NCI-H748 (cell line): ENCODE data around the gene TACC2.
A peak's percentile ranks its signal among the peaks of the same experiment; 100 is the strongest.

Source experiments
- DNase-seq: peaks from one replicate; lab custom pipeline; 2025; ENCODE audit not compliant: unreplicated experiment; lab: John Stamatoyannopoulos, UW

Gene TACC2

GRCh38 chr10:122120008-122120744 lies 131.2 kb downstream of the TACC2 start:
- no peak for DNase-seq

DNA sequence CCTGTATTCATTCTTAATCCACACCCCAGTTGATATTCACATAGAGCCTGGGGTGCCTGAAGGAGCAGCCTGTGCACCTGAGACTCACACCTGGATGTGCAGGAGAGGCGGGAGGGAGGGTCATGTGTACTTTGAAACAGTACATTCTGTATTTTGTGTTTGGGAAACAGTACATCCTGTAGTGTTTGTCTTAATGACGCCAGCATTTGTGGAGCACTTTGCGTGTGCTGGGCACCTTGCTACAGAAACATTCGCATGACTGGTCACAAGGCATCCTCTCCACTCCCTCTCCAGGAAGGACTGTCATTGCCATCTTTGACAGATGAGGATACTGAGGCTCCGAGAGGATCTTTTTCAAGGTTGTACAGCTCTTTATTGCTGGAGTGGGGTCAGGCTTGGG lies 132.1 kb downstream of the TACC2 start:
- peak; percentile 36 for DNase-seq

DNA sequence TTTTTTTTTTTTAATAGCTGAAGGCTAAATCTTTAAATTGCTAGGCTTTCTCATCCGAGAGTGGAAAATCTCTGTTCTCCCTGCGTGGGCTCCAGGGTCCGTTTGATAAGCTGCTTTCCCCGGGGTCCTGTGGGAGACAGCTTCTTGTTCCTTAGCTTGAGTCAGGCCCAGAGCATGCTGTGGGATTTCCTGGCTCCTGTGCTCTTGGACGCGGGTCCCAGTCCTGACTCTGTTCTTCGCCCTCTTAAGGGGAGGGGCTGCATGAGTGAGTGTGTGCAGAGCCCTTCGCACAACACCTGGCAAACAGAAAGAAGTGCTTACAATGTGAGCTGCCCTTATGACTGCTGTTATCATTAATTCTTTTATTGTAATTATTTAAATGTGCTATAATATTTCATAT lies 133.5 kb downstream of the TACC2 start:
- DNase-seq, result no peak

DNA sequence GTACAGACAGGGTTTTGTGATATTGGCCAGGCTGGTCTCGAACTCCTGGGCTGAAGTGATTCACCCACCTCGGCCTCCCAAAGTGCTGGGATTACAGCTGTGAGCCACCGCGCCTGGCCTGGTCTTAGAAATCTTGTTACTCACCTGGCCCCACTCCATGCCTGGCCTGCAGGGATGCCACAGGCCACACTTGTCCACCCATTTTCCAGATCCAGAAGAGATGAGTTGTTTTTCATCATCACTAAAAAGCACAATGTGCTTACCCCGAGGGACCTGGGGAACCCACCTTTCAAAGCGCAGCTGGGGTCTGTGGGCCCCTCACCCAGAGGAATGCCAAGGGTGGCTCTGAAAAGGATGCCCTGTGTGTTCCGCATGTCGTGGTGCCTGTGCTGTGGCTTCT lies 134.2 kb downstream of the TACC2 start:
- no peak for DNase-seq

DNA sequence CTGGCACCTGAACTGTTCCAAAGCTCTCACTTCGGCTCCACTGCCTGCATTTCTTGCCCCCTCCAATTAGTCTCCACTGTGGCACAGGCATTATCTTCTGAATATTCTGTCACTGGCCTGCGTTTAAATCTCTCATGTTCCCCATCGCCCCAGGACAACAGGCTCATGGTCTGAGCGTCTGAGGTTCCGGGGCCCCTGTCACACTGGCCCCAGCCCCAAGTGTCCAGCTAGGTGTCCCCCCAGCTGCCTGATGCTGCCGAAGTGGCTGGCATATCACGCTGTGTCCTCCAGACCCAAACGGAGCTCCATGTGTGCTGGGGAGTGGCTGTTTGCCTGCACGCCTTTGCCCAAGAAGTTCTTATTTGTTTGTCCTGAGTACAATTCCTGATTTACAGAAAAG lies 135.4 kb downstream of the TACC2 start:
- DNase-seq, result no peak

- no peak for DNase-seq
These were observed 135.8 kb downstream of the TACC2 start for GRCh38 chr10:122124808-122125207.

DNA sequence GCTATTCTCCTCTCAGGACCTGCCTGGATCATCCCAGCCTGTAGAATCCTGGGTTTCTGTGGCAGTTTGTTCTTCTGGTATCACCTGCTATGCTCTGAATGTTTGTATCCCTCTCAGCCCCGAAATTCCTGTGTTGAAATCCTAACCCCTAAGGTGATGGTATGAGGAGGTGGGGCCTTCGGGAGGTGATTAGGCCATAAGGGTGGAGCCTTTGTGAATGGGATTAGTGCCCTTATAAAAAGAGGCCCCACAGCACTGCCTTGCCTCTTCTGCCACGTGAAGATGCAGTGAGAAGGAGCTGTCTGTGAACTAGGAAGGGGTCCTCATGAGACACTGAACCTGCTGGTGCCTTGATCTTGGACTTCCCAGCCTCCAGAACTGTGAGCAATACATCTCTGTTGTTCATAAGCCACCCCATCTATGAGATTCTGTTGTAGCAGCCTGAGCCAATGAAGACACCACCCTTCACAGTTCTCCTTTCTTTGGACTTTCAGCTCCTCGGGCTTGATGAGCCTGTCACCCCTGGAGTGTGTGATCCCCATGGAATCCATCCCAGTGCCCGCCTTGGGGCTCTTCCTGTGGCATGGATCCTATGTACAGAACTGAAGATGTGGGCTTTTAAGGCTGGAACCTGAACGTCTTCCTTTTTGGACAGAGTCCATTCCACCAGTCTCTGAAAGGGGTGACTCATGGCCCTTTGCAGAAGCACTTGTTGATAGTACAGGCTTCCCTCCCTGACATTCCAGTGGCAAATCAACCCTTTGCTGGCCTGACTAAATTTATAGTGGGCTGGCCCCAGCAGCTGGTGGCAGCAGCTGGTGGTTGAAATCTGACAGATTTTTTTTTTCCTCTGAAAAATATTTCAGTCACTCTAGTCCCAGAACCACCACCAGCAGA lies 138.0 kb downstream of the TACC2 start:
- no peak for DNase-seq

DNA sequence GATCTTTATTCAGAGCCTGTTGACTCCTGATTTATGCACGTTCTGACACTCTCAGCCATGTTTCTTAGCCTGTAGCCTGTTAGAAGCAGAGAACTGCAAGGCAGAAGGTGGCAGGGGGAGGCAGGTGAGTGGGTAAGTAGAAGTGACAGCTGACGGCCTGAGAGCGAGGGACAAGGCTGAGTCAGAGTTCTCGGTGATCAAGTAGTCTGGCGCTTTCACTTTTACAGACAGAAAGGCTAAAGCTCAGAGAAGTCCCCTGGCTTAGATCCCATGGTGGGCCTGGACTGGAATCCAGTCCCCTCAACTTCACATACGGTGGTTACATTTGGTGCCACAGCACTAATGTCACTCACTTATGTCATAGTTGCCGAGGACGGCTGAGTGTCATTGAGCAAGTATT lies 139.0 kb downstream of the TACC2 start:
- DNase-seq, result no peak

- DNase-seq, result no peak
These were observed 139.4 kb downstream of the TACC2 start for GRCh38 chr10:122128357-122128756.

- DNase-seq, result no peak
These were observed 141.6 kb downstream of the TACC2 start for GRCh38 chr10:122130474-122131110.

GRCh38 chr10:122132331-122132755 lies 143.4 kb downstream of the TACC2 start:
- DNase-seq, result no peak

DNA sequence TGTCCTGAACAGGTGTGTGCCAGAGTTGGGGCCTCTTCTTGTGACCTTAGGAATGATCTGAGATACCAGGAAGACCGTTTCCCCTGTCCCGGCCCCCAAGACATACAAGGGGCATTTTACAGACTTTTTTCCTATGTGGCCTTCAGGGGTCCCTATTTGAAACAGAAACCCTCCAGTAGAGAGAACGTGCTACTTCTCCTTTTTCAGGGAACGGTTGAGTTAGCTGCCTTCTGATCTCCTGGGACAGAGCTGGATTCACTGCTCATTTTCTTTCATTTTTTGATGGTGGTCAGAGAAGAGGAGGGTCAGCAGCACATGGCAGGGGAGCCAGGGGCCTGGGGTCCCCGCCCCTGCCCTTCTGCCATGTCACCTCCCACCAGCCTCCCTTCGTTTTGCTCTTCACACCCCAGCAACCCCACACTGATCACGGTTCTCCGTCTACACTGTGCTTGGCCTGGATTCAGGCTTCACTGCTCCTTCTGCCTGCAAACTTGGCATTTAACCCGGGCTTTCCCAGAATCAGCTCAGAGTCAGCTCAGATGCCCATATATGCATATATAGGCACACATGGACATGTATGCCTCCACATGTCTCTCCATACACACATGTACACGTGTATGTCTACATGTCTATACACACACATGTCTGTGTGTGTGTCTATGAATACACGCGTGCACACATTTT lies 144.1 kb downstream of the TACC2 start:
- no peak for DNase-seq

GRCh38 chr10:122135251-122136025 lies 146.5 kb downstream of the TACC2 start:
- no peak for DNase-seq

DNA sequence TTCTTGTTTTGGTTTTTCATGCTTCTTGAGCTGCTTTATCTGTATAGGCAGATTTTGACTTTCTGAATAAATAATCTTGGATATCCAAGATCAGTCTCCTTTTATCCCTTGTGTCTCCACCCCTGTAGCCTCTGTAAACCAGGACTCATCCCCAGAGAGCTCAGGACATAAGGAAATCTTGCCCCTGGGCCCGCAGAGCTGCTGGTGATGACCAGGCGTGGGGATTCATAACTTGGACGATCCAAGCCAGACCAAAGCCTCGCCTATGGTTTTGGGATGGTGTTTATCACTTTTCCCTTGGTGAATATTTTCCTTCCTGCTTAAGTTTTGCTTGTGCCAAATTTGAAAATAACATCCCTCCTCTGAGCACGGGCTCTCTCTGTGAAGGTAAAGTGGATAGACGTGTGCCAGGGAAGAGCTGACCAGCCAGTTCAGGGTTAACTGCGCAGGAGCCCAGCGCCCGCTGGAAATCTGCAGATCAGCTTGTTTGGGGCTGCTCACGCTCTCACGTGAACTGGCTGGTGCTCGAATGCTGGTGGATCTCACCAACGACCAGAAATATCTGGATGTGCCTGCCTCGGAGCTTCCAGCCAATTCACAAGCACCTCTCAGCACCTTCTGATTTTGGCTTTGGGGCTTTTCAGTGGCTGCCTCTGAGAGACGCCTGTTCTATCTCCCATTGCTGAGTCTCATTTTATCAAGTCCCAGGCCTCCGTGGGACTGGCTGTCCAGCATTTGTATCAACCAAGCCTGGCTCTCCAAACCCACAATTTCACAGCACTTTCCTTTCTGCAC lies 150.1 kb downstream of the TACC2 start:
- no peak for DNase-seq

GRCh38 chr10:122139627-122140170 lies 150.7 kb downstream of the TACC2 start:
- DNase-seq, result no peak

DNA sequence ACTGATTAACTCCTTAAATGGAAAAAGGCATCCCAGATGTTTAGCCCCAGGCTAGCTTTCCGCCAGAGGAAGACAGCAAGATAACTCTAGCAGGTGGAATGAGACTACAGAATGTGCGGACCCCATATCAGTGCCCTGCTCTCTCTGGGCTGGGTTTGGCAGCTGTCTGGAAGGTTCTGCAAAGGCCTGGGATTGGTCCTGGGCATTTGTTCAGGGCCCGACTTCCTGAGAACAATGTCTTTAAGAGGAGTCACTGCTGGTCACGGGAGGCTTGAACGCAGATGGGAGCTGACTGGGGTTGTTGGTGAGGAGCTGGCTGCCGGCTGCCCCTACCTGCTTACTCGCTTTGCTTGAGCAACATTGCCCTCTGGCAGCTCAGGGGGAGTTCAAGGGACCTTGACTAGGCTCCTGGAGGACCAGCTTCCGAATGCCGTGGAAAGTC lies 151.5 kb downstream of the TACC2 start:
- no peak for DNase-seq

- no peak for DNase-seq
These were observed 152.1 kb downstream of the TACC2 start for GRCh38 chr10:122140941-122141623.

DNA sequence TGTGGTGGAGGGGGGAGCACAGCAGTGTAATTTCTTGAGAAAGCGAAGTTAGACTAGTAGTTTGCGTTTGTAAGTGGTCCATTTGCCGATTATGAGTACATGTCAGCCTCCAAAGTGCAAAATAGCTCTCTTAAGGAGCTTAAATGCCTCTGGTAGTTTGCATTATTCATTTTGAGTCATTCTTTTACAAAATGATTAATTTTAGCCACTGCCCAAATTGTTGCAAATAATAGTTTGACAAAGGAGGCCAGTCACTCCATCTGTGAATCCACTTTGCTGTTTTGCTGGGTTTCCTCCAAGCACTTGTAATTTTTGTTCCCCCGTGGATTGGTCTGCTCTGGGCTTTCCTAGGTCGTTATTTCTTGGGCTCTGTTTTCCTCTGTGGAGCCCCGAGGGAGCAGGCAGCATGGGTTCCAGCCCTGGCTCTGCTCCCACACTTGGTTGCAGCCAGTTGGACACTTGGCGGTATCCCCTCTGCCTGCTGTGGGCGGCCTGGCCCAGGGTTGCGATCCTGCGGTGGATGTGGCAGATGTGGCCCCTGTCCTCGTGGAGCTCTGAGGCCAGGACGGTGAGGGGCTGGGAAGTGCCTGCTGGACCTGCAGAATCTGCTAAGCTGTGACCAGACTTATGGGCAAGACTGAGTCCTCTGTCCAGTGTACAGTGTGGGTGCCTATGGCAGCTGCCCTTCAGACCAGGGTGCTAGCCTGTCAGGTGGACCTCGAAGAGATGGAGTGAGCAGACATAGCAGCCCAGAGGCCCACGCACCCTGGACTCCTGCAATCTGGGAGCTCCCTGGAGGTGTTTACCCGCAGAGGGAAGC lies 153.1 kb downstream of the TACC2 start:
- no peak for DNase-seq
